Islet of Langerhans (tissue), 1 donor: ENCODE results near the gene C21orf91.
"Not testable (repeated sequence)": the region's sequence is repeated elsewhere in the genome, so short reads cannot be mapped to it uniquely, and the experiment has no call there.

Source experiments
- FAIRE-seq: peaks from one replicate; lab custom pipeline; 2011; peaks lifted over from hg19 to GRCh38; lab: Jason Lieb, UNC

The C21orf91 gene

DNA sequence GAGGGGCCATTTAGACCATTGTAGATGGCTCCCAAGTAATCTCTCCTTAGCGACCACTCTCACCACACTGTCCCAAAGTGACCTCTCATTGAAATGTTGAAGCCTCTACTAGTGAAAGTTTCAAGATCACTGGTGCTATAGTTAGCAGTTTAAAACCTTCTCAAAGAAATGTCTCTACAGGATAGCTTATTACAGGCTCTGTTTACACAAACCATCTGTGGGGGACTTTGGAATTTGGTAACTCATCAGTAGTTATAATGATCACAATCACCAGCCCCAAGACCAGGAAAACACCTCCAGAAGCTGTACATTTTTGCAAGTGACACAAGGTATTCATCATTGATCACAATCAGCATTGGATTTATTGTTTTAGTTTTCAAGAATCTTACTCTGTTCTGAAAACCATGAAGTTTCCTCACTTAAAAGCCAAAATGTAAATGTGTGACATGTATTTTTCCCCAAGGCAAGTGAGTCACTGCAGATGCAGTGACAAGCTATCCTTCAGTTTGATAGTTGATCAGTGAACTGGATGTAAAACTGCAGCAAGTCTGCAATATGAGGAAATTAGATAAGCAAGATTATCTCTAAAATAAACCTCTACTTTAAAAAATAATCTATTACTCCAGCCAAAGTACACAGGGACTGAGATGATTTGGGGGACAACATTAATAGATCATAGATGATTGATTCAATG lies 41.9 kb downstream of the C21orf91 start:
- no peak for FAIRE-seq

DNA sequence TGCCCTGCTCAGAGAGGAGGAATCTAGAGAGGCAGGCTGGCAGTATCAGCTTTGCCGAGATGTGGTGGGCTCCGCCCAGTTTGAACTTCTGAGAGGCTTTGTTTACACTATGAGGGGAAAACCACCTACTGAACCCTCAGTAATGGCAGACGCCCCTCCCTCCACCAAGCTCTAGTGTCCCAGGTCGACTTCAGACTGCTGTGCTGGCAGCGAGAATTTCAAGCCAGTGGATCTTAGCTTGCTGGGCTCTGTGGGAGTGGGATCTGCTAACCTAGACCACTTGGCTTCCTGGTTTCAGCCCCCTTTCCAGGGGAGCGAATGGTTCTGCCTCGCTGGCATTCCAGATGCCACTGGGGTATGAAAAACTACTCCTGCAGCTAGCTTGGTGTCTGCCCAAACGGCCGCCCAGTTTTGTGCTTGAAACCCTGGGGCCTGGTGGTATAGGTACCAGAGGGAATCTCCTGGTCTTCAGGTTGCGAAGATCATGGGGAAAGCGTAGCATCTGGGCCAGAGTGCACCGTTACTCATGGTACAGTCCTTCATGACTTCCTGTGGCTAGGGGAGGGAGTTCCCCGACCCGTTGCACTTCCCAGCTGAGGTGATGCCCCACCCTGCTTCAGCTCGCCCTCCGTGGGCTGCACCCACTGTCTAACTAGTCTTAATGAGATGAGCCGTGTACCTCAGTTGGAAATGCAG lies 43.6 kb downstream of the C21orf91 start:
- FAIRE-seq: no peak

DNA sequence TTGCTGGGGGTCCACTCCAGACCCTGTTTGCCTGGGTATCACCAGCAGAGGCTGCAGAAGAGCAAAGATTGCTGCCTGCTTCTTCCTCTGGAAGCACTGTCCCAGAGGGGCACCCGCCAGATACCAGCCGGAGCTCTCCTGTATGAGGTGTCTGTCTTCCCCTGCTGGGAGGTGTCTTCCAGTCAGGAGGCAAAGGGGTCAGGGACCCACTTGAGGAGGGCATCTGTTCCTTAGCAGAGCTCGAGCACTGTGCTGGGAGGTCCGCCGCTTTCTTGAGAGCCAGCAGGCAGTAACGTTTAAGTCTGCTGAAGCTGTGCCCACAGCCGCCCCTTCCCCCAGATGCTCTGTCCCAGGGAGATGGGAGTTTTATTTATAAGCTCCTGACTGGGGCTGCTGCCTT lies 44.1 kb downstream of the C21orf91 start:
- FAIRE-seq: not testable (repeated sequence)

DNA sequence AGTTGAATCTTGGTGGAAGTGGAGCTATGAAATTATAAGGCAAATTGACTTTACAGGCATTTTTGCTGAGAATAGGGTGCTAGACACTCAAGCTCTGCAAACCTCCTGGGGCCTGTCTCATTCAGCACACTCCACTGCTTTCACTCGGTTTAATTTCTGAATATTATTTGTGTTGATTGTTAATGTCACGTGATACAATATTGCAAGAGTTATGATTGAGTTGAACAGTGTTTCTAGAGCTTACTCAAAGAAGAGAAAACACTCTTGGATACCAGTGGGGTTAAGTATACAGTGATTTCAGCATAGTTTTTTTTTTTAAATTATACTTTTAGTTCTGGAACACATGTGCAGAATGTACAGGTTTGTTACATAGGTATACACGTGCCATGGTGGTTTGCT lies 49.7 kb downstream of the C21orf91 start:
- FAIRE-seq: no peak

DNA sequence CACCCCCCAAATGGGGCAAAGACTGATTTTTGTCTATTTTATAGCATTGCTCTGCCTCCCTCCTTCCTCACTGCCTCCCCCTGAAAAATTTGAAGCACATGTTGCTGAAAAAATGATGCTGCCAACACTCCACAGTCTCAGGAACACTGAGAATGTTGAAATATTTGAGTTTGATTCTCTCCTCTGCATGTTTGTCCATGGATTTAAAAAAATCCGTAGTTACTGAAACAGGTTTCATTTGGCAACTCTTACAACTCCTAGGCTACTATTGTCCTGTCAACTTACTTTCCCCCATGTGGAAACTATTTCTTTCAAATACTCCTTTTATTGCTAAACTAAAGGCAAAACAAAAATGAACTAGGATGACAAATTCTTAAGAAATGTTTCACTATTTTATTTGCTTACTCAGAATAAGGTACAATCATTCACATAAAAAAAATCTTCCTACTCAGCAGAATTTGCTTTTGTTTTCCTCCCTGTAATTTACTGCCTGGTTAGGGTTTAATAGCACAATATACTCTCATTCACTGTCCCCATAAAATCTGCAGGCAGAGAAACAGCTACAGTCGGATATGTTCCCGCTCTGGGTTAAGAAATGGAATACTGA lies 50.2 kb downstream of the C21orf91 start:
- FAIRE-seq: no peak

DNA sequence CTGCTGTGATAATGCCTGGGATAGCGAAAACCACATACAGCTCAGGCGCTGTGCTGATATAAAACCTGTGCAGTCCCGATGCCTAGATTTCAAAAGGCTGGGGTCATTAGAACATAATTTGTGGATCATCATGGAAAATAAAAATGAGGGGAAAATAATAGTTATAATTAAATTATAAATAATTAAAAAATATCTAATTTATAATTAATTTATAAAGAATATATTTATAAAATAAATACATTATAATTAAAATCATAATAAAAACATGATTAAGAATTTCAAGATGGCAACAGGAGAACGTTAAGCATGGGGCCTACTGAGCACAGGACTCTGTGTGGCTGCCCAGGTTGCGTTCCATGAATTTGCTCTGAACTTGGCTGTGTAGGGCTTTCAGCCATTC lies 53.9 kb downstream of the C21orf91 start:
- FAIRE-seq: no peak

DNA sequence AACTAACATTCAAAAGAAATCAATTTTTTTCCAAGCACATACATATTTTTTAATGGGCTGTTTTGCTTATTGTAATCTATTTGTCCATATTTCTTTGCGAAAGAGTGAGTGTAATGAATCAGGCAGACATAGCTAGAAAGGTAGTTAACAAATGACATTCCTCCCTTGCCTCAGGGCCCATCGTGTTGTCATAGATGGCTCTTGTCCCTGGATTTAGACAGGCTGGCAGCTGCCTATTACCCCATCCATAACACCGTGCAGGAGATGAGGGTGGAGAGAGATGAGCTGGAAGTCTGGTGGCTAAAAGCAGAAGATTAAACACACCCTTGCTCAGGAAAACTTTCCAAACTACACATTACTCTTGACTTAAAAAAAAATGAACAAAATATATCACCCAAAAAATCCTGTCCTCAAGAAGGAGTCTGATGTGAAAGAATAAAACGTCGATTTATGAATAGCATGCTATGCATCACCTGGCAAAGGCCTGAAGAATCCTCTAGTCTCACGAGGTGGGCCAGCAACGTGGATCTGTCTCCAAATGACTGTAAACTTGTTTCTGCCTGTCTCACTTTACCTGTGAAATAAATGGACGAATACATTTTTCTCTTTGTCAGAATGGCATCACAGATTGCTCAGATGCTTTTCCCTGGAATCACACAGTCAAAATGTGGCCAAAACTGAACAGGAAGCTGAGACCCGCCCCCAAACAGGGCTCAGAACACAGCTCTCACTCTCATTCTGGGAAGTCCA lies 55.7 kb downstream of the C21orf91 start:
- no peak for FAIRE-seq

DNA sequence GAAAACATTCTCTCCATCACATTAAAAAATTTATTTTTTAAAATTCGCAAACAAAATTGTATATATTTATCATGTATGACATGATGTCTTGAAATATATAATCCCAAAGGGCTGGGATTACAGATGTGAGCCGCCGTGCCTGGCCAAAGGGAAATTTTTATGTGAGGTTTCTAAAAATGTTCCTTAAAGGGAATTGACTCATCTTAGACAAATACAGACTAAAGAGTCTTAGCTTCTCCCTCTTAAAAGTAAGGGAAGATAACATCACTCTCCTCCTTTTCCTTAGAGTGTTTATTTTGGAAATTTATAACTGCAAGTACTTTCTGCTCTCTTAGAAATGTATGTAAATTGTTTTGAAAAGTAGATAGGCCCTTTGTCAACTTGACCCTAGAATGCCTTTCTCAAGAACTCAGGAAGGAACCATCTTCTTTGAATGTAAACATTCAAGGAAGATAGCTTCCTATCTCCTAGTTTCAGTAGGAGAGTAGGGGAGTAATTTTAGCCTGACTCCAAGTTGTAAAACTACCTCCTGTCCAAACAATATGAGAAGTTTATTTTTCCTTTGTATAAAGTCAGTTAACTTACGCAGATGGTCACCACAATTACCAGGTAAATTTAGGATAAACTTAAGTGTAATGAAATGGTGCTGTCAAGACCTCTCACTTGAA lies 59.5 kb downstream of the C21orf91 start:
- no peak for FAIRE-seq

DNA sequence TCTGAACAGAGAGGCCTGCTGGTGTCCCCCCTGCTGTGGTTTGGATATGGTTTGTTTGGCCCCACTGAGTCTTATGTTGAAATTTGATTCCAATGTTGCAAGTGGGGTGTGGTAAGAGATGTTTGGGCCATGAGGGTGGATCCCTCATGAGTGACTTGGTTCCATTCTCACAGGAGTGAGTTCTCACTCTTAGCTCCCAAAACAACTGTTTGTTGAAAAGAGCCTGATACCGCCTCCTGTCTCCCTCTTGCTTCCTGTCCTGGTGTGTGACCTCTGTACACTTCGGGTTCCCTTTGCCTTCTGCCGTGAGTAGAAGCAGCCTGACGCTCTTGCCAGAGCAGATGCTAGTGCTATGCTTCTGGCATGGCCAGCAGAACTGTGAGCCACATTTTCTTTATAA lies 60.5 kb downstream of the C21orf91 start:
- FAIRE-seq: no peak

DNA sequence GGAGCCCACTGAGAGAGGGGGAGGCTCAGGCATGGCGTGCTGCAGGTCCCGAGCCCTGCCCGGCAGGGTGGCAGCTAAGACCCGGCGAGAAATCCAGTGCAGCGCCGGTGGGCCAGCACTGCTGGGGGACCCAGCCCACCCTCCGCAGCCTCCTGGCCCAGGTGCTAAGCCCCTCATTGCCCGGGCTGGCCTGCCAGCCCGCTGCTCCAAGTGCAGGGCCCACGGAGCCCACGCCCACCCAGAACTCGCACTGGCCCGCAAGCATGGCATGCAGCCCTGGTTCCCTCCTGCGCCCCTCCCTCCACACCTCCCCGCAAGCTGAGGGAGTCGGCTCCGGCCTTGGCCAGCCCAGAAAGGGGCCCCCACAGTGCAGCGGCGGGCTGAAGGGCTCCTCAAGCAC lies 61.5 kb downstream of the C21orf91 start:
- FAIRE-seq: no peak

DNA sequence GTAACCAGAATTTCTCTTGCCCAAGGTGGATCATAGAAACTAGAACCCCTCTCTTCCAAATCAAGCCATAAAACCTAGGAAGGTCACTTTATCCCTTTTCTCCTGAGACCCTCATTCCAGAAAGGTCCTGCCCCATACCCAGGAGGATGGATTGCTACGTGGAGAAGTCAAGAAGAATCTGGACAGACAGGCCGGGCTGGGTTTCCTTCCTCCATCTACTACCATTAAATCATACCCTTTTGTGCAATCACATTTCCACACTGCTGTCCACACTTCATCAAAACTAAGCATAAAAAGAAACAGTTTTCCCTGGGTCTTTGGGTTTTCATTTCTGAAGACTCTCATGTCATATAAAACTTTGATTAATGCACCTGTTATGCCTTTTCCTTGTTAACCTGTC lies 65.4 kb downstream of the C21orf91 start:
- FAIRE-seq: no peak

DNA sequence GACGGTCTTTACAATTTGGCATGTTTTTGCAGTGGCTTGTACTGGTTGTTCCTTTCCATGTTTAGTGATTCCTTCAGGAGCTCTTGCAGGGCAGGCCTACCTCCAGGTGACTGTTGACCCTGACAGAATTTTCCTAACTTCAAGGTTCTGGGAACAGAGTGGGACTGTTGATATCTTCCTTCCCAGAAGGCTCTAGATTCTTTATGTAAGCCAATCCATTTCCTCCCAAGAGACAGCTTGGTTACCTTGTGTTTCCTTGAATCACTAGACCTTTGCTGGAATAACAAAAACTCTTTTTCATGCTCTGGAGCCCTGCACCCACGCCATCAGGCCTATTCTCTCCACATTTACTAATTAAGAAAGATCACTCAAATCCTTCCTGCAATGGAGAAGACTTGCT lies 67.0 kb downstream of the C21orf91 start:
- no peak for FAIRE-seq

DNA sequence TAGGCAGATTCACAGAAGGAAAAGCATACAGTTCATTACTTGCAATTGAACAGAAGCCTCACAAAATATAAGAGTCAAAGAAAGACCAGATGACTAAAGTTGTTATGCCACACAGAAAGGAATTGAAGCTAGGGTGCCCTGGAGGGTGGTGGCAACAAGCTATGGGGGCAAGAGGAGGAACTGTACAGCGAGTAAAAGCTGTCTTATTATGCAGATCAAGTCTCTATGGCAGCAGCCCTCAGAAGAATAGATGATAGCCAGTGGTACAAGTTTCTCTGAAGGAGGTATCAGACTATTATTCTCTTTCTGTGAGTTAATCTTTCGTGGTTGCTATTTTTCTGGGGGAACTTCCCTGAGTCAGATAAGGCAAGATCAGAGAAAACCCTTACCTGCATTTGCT lies 72.2 kb downstream of the C21orf91 start:
- no peak for FAIRE-seq

DNA sequence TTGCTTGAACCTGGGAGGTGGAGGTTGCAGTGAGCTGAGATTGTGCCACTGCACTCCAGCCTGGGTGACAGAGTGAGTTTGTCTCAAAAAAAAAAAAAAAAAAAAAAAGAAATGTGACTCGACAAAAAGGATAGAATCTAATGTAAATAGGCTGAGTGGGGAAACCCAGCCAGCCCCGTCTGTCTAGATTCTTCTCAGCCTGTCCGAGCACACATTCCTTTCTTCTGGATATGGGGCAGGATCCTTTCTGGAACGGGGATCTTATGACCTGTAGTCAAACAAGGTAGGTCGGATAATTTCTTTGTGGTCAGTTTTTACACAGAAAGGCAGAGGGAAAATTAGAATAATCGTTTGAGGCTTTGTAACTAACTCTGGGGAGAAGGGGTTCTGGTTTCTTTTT lies 74.1 kb downstream of the C21orf91 start:
- FAIRE-seq: no peak

DNA sequence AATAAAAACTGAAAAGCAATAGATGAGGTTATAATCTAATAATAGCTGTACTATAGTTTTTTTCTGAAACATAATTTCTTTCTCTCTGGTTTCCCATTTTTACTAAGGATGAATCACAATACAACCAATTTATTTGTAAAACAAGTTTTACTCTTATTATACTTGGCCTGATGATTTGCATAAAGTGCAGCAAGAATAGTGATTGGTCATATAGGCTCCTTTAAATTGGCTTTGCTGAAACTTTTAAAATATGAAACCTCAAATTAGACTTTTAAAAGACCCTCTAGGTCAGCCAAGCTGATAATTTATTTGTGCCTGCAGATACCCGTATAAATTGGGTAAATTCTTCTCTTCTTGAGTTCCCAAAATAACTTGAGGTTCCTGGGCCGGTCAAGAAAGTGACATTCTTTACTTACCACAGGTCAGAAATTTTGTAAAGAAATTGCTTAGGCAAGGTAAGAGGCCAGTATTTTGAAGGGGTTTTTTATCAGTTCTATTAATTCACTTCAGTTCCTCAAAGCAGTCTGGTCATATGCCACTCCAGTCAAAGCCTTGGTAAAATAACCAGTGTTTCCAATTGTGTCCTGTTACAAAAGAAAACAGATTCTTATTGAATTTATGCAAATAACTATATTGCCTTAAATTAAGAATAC lies 76.1 kb downstream of the C21orf91 start:
- no peak for FAIRE-seq

DNA sequence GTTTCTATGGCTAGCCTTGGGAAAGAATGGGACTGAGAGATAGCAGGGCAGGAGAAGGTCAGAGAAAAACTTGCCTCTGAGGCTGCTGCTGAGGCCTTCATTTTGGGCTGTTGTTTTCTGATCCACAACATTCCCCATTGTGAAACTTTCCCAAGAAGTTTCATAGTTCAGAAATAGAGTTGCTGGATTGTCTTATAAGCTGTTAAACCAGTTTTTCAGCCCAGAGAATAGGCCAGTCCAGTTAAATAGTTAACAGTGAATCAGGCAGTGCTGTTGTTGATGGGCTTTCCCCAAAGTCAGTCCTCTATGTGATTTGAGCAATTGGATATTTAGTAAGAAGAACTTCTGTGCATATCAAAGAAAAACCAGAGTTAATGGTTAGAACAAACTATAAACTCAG lies 77.0 kb downstream of the C21orf91 start:
- FAIRE-seq: no peak
